ENCODE data around the gene FPGT.

- no peak for TF ChIP-seq CTCF (IDR thresholded peaks at IDR 0.05; ENCODE audit: low read length)
- TF ChIP-seq EZH2 (IDR thresholded peaks at IDR 0.05; ENCODE audit: borderline replicate concordance, low read length): no peak
These were observed 38.0 kb upstream of the FPGT start for GRCh38 chr1:74160046-74160445.

All from OCI-LY1 (cell line).